Measurements from ENCODE around the gene MAP3K2. TPM values are rescaled to one million over a fixed set of nuclear protein-coding genes. Genes with fewer than 3 reads are reported as not detected.

MAP3K2 gene
- polyA plus RNA-seq, 3 donors, result 23.2 to 25.4 (median 23.7) TPM

- no peak for DNase-seq (ENCODE audit: low read depth in 3 of 3, low spot score in 2 of 3)
These were observed 76.8 kb downstream of the MAP3K2 start for GRCh38 chr2:127310980-127311379.

- DNase-seq (ENCODE audit: low read depth in 3 of 3, low spot score in 2 of 3), result no peak
These were observed 78.3 kb downstream of the MAP3K2 start for GRCh38 chr2:127309468-127309867.

GRCh38 chr2:127308586-127309138 is 79.1 kb downstream of the MAP3K2 start:
- no peak for DNase-seq (ENCODE audit: low read depth in 3 of 3, low spot score in 2 of 3)

GRCh38 chr2:127305990-127306585 is 81.7 kb downstream of the MAP3K2 start:
- DNase-seq (ENCODE audit: low read depth in 3 of 3, low spot score in 2 of 3), result no peak

GRCh38 chr2:127302168-127302567 is 85.6 kb downstream of the MAP3K2 start:
- no peak for DNase-seq (ENCODE audit: low read depth in 3 of 3, low spot score in 2 of 3)

DNA sequence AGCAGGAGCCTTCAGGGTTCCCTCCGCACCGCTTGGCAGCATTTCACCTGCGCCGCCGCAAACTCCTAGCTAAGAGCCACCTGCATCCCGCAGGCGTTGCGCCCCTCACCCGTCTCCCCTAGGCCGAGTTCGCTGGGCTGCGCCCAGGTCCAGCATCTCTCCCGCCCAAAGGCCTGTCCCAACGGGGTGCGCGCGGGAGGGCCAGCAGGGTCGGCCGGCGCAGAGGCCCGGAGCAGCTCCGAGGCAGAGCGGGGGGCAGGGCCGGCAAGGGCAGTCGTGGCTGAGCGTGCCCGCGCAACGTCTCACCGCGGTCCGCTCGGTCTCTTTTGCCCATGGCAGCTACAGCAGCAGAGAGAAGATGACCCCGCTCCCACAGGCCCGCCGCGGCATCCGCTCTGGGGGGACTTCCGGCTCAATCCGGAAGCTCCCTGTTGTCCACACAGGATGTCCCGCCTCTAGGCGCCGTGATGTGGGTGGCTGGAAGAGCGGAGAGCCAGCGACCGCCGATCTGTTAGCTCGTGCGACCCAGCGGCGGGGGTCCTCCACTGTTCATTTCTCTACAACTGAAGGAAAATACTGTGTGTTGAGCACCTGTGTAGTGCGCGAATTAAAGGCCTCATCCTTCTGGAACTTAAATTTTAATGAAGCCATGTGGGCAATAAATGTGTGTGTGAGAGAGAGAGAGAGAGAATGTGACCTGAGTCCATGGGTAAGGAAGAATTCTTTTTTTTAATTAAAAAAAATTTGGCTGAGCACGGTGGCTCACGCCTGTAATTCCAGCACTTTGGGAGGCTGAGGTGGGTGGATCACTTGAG is 93.8 kb downstream of the MAP3K2 start, which contains the start of gene ERCC3:
Gene ERCC3 (minus strand): TSS at position 397 of the 815 bp plus-strand sequence. CDS start 63 bp downstream, at position 334.
- peak; percentile 70 to 82 (median 70) for DNase-seq (ENCODE audit: low read depth in 3 of 3, low spot score in 2 of 3)

GRCh38 chr2:127293386-127293747 is 94.4 kb downstream of the MAP3K2 start:
- DNase-seq (ENCODE audit: low read depth in 3 of 3, low spot score in 2 of 3), result no peak

DNA sequence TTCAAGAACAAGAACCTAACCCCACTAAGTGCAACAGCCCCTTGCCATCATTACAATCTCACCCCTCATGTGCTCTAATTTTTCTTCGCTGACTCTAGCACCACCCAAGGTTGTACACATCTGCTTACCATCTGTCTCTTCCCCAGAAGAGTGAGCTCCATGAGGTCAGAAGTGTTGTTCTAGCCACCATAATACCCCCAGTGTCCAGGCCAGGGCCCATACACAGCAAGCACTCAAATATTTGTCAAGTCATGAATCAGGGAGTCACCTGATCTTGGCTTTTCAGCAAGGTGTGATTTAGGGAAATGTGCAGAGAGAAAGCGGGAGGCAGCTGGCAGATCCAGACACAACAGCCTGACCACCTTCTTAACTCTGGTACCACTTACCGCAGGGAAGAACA is 99.5 kb downstream of the MAP3K2 start:
- no peak for DNase-seq (ENCODE audit: low read depth in 3 of 3, low spot score in 2 of 3)

DNA sequence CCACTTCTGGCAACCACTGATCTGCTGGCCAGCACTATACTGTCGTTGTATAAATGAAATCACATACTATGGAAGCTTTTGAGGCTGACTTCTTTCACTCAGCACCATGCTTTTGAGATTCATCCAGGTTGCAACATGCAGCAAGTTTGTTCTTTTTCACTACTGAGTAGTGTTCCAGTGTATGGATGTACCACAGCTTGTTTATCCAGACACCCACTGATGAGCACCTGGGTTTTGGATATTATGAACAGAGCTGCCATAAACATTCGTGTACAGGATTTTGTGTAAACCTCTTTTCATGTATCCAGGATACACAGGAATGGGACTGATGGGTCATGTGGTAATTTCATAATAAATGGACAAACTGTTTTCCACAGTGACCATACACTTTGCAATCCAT is 104.5 kb downstream of the MAP3K2 start:
- no peak for DNase-seq (ENCODE audit: low read depth in 3 of 3, low spot score in 2 of 3)

DNA sequence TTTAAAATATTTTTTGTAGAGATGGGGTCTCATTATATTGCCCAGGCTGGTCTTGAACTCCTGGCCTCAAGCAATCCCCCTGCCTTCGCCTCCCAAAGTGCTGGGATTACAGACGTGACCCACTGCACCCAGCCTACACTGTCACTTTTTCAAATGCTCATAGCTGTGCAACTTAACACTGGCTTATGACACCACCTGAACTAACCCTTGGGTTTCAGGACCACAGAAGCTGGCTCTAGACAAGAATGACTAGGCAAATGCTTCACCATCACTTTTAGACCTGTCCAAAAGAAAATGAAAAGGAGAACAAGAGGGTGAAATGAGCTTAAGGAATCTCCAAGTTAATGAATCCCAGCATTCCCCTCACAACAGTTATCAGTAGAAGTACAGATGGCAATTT is 107.1 kb downstream of the MAP3K2 start:
- no peak for DNase-seq (ENCODE audit: low read depth in 3 of 3, low spot score in 2 of 3)

GRCh38 chr2:127279781-127280180 is 108.0 kb downstream of the MAP3K2 start:
- no peak for DNase-seq (ENCODE audit: low read depth in 3 of 3, low spot score in 2 of 3)

- no peak for DNase-seq (ENCODE audit: low read depth in 3 of 3, low spot score in 2 of 3)
These were observed 108.8 kb downstream of the MAP3K2 start for GRCh38 chr2:127278959-127279358.

DNA sequence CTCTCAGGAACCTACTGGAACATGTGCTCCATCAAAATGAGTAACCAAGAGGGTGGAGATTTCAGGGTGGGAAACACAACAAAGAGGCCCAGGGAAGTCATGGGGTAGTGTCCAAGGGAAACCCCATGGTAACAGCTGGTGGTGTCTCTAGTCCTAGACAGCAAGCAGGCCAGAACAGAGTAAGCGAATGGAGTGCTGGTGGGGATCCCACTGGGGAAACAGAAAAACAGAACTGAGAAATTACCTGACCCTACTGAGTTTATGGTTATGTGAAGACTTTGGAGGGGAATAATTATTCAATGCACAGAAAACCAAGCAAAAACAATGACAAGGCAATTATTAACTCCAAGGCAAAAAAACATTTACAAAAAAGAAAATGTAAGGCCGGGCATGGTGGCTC is 110.7 kb downstream of the MAP3K2 start:
- DNase-seq (ENCODE audit: low read depth in 3 of 3, low spot score in 2 of 3), result no peak

DNA sequence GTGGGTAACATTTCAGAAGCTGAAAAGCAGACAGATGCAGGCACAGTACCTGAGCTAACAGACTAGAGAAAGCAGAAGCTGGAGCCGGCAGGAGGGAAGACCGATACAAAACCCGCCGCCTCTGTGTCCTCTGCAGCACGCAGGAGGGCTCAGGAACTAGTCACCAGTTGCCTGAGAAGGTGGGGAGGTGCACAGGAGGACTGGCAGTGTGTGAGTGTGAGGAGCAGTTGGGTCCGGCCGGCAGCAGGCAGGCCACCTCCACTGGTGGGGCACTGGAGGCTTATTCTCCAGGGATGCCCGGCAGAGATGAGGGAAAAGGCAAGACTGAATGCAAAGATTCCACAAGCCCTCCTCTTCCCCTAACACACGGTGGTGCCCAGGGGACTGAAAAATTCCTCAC is 112.0 kb downstream of the MAP3K2 start:
- DNase-seq (ENCODE audit: low read depth in 3 of 3, low spot score in 2 of 3), result no peak

DNA sequence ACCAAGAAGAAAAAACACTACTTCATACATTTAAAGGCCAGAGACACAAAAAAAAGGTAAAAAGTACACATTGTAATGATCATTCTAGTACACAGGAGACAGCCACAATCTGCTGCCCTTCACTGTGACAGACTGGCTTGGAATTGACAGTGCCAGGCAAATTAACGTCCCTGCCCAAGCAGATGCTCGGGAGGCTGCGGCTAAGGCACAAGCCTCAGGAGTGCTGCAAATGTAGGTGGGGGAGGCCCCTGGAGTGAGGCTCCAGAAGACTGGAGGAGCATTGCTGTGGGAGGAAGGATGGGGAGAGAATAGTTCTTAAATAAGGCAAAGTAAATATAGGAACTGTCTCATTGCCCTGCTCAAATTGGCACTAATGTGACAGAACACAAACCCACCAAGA is 112.4 kb downstream of the MAP3K2 start:
- no peak for DNase-seq (ENCODE audit: low read depth in 3 of 3, low spot score in 2 of 3)

- DNase-seq (ENCODE audit: low read depth in 3 of 3, low spot score in 2 of 3), result no peak
These were observed 117.1 kb downstream of the MAP3K2 start for GRCh38 chr2:127270663-127271062.

GRCh38 chr2:127261804-127262406 is 125.9 kb downstream of the MAP3K2 start:
- no peak for DNase-seq (ENCODE audit: low read depth in 3 of 3, low spot score in 2 of 3)

DNA sequence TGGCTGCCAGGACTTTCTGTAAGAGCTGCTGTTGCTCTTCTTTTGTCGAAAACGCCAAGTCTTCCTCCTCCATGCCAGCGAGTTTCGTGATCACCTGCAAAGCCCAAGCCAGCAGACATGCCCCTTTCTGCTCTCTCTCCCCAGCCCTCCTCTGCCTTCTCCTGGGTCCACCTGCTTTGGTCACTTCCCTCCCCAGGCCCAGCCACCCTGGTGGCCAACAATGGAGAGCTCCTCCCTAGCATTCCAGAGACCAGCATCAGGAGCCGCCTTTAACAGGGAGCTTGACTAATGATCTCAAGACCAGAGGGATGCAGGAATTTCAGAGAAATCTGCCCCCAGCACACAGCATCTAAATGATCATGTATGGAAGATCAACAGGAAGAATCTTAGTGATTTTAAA is 128.4 kb downstream of the MAP3K2 start:
- no peak for DNase-seq (ENCODE audit: low read depth in 3 of 3, low spot score in 2 of 3)

GRCh38 chr2:127256866-127257265 is 130.9 kb downstream of the MAP3K2 start:
- no peak for DNase-seq (ENCODE audit: low read depth in 3 of 3, low spot score in 2 of 3)

GRCh38 chr2:127256381-127256780 is 131.4 kb downstream of the MAP3K2 start:
- DNase-seq (ENCODE audit: low read depth in 3 of 3, low spot score in 2 of 3), result no peak

- DNase-seq (ENCODE audit: low read depth in 3 of 3, low spot score in 2 of 3), result no peak
These were observed 132.1 kb downstream of the MAP3K2 start for GRCh38 chr2:127255721-127256120.

- no peak for DNase-seq (ENCODE audit: low read depth in 3 of 3, low spot score in 2 of 3)
These were observed 132.6 kb downstream of the MAP3K2 start for GRCh38 chr2:127255146-127255545.

All from right renal cortex interstitium (tissue), 3 donors.